ENCODE measurements around the gene FRMD8.

DNA sequence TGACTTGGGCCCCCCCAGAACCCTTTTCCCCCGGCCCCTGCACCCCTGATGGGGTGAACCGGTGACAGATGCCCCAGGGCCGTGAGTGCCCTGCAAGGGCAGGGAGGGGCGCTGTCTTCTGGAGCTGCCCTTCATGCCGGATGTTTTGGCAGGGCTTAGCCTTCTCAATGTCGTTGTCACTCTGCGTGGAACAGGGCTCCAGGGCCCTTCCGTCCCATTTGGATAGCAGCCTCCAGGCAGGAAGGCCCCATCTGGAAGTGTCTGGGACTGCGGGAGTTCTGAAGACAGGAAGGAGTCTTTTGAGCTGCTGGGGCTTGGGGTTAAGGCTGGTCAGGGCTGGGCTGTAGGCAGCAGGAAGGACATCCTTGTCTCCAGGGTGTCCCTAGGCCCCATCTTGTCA, 4.6 kb downstream of the FRMD8 start:
- TF ChIP-seq CTCF (IDR thresholded peaks at IDR 0.05; ENCODE audit: poor library complexity) (no peak), EZH2 (IDR thresholded peaks at IDR 0.05; ENCODE audit: borderline replicate concordance) (no peak), EZH2phosphoT487 (IDR thresholded peaks at IDR 0.05; ENCODE audit: low read depth, severe bottlenecking, unreplicated experiment) (no peak)
